Activated T-cell treated with anti-CD3 and anti-CD28 coated beads, Interleukin-2, amount 50 U/mL, for 72 hours (primary cell): ENCODE results near the gene LAMTOR2. TPM values are rescaled to one million over a fixed set of nuclear protein-coding genes. Genes with fewer than 3 reads are reported as not detected.

Experiments used
- ATAC-seq, 2 donors: fragments of 150-1000 bp; cut with Tn5 transposase; replicated peaks in 1 of 2; 2 replicates each; pipeline ENCODE4 v1.10.0; 2021; ENCODE audit warnings: moderate library complexity in 2 of 2, mild to moderate bottlenecking in 1 of 2
- DNase-seq, 2 donors: peaks; one replicate each; pipeline ENCODE4 v3.0.0; 2021 to 2022; ENCODE audit warnings: mixed read lengths in 1 of 2
- H3K27ac Mint-ChIP-seq: one replicate; pipeline ENCODE4 v1.8.0; 2022; ENCODE audit warnings: mild to moderate bottlenecking, moderate library complexity, mixed read lengths
- H3K27me3 Mint-ChIP-seq: one replicate; pipeline ENCODE4 v1.8.0; 2022; ENCODE audit warnings: low read depth, mixed read lengths
- H3K36me3 Mint-ChIP-seq, 2 donors: one replicate each; pipeline ENCODE4 v1.8.0; 2022; ENCODE audit warnings: mixed read lengths in 2 of 2, mild to moderate bottlenecking in 1 of 2; ENCODE audit not compliant: insufficient read depth in 2 of 2
- H3K4me1 Mint-ChIP-seq: one replicate; pipeline ENCODE4 v1.8.0; 2022; ENCODE audit warnings: low read depth, mixed read lengths
- H3K4me3 Mint-ChIP-seq, 2 donors: one replicate each; pipeline ENCODE4 v1.8.0; 2022; ENCODE audit warnings: mild to moderate bottlenecking in 2 of 2, mixed read lengths in 2 of 2, moderate library complexity in 2 of 2
- H3K9me3 Mint-ChIP-seq, 2 donors: one replicate each; pipeline ENCODE4 v1.8.0; 2022; ENCODE audit warnings: mixed read lengths in 2 of 2
- total RNA-seq, 2 donors: library from RNA; stranded (reverse); gene quantifications; one replicate each; pipeline ENCODE4 v1.2.3, GENCODE V29; 2022

The LAMTOR2 gene
- total RNA-seq, 2 donors from 2014 or later, result 58.7 to 61.8 TPM

DNA sequence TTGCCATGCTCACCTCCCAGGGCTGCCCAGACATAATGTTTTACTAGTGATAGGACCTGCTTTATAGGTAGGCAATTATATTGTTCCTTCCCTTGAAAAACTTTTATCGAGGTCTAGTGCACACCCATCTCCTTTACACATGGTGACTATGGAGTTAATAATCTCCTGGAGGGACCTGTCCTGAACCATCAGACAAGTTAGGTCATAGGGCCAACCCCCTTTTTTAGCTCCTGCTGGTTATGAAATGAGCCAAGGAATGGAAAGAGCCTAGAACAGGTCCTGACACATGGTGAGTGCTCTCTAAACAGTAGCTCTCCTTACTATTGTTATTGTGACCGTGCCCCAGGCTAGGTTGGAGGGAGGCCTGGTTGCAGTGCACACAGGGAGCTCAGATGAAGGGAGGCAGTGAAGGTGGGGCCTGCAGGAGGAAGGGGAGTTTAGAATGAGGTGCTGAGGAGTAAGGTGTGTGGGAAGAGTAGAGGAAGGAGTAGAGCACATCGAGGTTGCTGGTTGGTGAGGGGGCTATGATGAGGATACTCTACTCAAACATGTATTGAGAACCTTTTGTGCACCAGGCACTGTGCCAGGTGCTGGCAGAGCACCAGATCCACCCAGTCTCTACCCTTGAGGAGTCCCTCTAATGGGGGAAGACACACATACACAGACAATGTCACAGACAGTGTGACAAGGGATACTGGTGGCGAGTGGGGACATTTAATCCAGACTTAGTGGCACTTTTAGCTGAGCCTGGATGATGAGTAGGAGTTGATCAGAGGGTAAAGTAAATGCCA, 45.8 kb downstream of the LAMTOR2 start:
- H3K4me3 Mint-ChIP-seq, result peak overlapping the region in 1 of 2 donors; percentile 10
- peak in 1 of 2 donors; percentile 18 for DNase-seq
- no peaks in the 10 kb centered on the region for H3K9me3 Mint-ChIP-seq
- H3K27me3 Mint-ChIP-seq, result peaks cover 8% of the 10 kb centered on the region
- H3K27ac Mint-ChIP-seq, result no peak overlapping the region
- no peak for ATAC-seq
- peaks cover 90% of the 10 kb centered on the region for H3K4me1 Mint-ChIP-seq
- H3K36me3 Mint-ChIP-seq, result peaks cover 2 to 3% of the 10 kb centered on the region in 2 donors

DNA sequence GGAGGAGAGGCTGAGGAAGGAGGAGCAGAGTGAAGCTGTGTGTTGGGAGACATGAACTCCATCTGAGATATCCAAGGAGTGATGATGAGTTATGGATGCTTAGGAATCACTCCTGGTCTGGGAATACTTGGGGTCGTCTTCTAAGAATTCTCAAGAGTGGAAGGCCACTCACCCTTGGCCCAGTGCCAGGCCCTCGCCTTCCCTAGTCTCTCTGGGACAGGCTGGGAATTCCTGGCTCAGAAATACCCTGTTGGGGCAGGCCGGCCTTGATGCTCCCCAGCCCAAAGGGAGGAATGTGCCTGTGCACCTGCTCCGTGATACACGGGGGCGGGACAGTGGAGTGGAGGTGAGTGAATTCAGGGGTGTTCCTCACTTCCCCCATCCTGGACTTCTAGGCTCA, 47.3 kb downstream of the LAMTOR2 start:
- no peak for ATAC-seq
- H3K9me3 Mint-ChIP-seq, result no peaks in the 10 kb centered on the region
- H3K36me3 Mint-ChIP-seq, result peaks cover 1 to 3% of the 10 kb centered on the region in 2 donors
- no peak overlapping the region for H3K4me3 Mint-ChIP-seq
- peak overlapping the region; percentile 12 for H3K27ac Mint-ChIP-seq
- no peak for DNase-seq
- H3K27me3 Mint-ChIP-seq, result no peaks in the 10 kb centered on the region
- peaks cover 89% of the 10 kb centered on the region for H3K4me1 Mint-ChIP-seq

DNA sequence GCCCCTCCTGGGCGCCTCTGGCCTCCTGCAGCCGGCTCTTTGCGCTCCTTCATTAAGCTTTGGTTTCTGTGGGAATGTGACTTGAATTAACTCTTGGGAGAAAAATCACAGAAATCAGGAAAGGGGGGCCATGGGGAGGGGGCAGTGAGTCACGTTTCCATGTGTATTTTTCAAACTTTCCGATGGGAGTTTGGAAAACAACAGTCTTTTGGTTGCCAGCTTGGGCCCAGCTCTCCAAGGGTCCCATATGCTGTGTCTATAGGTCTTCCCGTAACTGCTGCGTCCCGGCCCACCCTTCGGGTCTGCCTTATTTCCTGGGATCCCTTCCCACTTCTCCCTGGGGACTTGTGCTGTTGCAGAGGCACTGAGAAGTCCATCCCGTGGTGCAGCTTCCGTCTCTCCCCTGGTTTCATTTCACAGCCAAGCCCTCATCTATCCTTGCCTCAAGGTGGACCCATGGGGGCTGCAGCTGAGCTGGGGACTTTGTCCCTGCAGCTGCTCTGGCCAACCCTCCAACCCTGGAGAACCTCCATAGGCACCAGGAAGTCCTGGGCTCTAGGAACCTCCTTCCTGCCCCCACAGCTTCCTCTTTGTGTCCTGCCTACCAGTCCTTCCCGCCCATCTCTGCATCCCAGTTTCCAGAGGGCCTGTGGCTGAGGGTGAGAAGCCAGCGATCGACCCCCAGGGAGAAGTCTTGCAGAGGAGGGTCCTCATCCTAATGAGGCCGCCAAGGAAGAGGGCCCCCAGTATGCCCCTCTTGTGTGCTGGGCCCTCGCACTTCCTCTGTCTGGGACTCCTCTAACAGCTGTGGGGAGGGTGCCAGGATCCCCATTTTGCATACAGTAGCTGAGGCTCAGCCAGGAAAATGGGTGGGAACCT, 48.3 kb downstream of the LAMTOR2 start:
- H3K4me1 Mint-ChIP-seq, result peaks cover 89% of the 10 kb centered on the region
- H3K9me3 Mint-ChIP-seq, result no peaks in the 10 kb centered on the region
- peaks cover 0 to 3% of the 10 kb centered on the region in 2 donors for H3K36me3 Mint-ChIP-seq
- DNase-seq (no peak), ATAC-seq (no peak)
- no peak overlapping the region for H3K4me3 Mint-ChIP-seq
- H3K27me3 Mint-ChIP-seq, result no peaks in the 10 kb centered on the region
- H3K27ac Mint-ChIP-seq, result no peak overlapping the region

DNA sequence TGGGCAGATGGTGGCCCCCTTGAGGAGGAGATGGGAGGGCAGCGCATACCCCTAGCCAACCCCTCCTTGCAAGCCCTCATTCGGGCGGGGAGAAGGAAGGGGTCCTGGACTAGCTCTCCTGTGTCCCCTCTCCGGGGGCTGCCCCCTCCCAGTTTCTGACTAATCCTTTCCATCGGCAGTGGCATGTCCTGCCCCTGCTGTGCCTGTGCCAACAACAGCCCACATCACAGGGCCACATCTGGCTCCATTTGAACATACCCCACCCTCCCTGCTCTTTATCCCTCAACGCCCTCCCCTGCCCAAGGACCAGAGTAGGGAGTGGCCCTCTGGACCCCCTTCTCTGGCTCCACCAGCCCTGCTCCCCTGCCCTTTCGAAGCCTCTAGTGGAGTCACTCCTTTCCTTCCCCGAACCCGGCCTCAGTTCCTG, 49.0 kb downstream of the LAMTOR2 start:
- Mint-ChIP-seq H3K27me3 (no peaks in the 10 kb centered on the region), H3K4me1 (peaks cover 89% of the 10 kb centered on the region), H3K27ac (peak overlapping the region; percentile 57), H3K36me3 (no peaks in the 10 kb centered on the region), H3K9me3 (no peaks in the 10 kb centered on the region), H3K4me3 (peak overlapping the region; percentile 19 to 69)
- DNase-seq (peak; percentile 51 to 58), ATAC-seq (peak in 1 of 2 donors; percentile 7)

DNA sequence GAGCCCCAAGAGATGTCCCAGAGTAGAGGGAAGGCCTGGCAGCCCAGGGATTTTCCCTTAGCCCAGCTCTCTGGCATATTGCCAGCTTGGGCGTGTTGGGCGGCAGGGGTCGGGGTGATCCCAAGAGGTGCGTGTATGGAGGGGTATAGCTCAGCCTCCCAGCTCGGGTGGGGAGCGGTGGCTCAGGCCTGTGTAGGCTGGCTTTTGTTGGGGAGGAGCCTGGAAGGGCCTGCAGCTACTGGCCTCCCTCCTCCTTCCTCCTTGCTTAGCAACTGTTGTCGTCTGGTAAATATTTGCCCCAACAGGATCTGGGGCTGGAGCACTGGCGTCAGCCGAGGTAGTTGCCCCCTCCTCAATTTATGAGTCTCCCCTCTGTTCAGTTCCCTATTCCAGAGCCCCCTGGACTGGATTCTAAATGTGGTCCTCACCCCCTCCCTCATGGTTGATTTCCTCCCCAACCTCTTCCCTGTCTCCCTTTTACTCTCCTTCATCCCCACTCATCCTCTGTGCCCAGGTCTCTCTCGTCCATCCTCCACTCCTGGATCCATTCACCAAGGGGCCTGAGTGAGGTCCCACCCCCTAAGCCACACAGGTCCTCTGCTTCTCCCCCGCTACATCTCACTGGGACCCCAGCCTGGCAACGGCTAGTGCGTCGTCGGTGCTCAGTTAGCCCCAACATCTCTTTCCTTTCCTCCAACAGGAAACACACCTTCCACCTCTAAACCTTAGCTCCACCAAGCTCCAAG, 49.7 kb downstream of the LAMTOR2 start:
- Mint-ChIP-seq H3K27me3 (no peaks in the 10 kb centered on the region), H3K9me3 (no peaks in the 10 kb centered on the region), H3K4me1 (peaks cover 90% of the 10 kb centered on the region), H3K4me3 (peak overlapping the region; percentile 19 to 69), H3K27ac (peak overlapping the region; percentile 57), H3K36me3 (no peaks in the 10 kb centered on the region)
- DNase-seq, result peak; percentile 51 to 64
- peak; percentile 10 to 39 for ATAC-seq

DNA sequence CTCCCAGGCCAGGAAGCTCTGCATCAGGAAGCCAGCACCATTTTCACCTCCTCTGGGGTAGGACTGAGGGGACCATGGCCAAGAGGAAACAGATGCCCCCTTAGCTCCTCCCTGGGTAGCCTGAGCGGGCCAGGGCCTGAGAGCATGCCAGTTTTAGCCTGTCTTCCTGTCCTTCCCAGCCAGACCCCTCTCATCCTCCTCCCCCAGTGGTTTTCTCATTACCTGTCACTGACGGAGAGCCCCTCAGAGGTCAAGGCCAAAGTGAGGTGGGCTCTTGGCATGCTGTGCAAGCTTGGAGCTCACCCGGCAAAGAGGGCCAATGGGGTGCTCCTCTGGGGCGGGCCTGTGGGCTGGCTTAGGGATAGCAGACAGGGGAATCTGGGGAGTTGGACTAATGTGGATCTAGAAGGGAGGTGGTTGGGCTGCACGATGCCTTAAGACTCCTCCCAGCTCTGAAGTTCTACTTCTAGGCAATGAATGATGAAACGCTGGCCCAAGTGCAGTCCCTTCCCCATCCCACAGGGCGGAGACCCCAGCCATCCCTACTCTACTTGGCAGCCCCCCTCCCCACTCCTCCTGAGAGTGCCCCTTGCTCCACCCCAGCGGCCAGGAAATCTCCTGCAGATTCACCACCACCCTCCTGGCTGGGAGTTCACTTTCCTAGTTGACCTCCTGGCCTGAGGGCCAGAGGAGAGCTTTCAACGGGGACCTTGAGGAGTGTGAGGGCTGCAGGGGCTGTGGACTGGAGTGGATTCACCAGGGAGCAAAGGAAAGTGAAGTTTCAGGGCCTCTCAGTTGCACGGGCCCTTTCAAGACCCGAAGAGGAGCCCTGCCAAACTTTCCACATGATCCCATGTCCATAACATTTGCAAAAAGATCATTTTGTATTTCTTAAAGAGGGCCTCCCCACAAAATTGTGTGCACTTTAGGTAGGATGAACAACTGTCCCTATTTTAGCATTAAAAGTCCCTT, 50.6 kb downstream of the LAMTOR2 start:
- ATAC-seq (no peak), DNase-seq (no peak)
- H3K4me1 Mint-ChIP-seq, result peaks cover 88% of the 10 kb centered on the region
- no peaks in the 10 kb centered on the region for H3K27me3 Mint-ChIP-seq
- H3K9me3 Mint-ChIP-seq, result no peaks in the 10 kb centered on the region
- peak overlapping the region; percentile 84 to 98 for H3K4me3 Mint-ChIP-seq
- H3K36me3 Mint-ChIP-seq, result no peaks in the 10 kb centered on the region
- peak overlapping the region; percentile 78 for H3K27ac Mint-ChIP-seq

DNA sequence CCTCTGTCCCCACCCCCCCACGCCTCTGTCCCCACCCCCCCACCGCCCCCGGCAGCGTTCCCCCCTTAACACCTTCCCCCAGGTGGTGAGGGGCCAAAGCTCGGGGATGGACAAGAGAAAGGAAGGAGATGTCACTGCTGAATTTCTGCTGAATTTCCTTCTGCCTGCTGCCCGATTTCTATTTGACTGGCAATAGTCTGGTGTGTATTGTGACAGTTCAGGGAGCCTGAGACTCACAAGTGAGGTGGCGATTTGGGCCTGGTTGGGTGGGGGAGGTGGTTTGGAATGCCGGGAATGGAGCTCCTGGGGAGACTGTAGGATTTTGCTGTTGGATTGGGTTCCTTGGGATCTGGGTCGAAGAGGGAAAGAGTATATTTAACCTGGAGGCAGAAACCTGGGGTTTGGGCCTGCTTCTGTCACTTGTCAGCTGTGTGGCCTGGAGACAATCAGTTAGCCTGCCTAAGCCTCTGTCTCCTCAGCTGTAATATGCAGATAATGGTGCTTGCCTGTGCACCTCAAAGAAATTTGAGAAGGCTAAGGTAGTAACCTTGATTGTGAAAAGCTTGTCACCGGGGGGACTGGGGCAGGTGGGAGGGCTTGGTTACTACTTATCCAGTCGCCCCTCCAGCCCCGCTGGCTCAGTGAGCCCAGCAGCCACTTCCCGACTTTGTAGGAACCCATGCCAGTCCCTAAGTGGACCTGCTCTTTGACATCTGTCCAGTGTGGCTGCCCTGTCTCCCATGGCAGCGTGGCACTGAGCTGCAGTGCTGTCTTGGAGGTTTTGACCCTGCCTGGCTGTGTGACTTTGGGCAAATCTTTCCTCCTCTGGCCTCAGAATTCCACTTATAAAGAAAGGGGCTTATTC, 52.3 kb downstream of the LAMTOR2 start:
- H3K4me3 Mint-ChIP-seq, result peak overlapping the region; percentile 84 to 98
- ATAC-seq, result peak; percentile 31 to 42

DNA sequence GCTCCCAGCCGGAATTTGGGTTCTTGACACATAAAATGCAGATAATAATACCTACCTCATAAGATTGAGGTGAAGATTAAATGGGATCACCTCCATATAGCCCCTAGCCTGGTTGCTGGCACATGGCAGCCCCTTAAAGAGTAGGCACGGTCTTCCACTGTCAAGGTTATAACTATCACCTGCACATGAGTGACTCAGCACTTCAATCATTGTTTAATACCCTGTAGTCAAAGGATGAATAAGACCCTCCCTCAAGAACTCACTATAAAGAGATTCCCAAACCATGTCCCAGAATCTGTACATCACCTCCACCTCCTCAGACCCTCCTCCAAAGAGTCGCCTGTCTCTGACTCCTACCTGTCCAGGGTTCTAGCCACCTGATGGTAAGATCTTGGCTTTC, 53.5 kb downstream of the LAMTOR2 start:
- H3K4me1 Mint-ChIP-seq, result peaks cover 63% of the 10 kb centered on the region
- no peak for DNase-seq
- H3K36me3 Mint-ChIP-seq, result no peaks in the 10 kb centered on the region
- peaks cover 13% of the 10 kb centered on the region for H3K27me3 Mint-ChIP-seq
- H3K4me3 Mint-ChIP-seq, result peak overlapping the region; percentile 84 to 98
- no peak for ATAC-seq
- H3K27ac Mint-ChIP-seq, result no peak overlapping the region
- no peaks in the 10 kb centered on the region for H3K9me3 Mint-ChIP-seq

More for the DNA sequence above, 52.3 kb downstream of the LAMTOR2 start:
- H3K27me3 Mint-ChIP-seq, result peaks cover 7% of the 10 kb centered on the region
- no peaks in the 10 kb centered on the region for H3K9me3 Mint-ChIP-seq
- H3K4me1 Mint-ChIP-seq, result peaks cover 71% of the 10 kb centered on the region
- DNase-seq, result no peak
- H3K27ac Mint-ChIP-seq, result peak overlapping the region; percentile 80
- H3K36me3 Mint-ChIP-seq, result no peaks in the 10 kb centered on the region

Other genes starting within 250 kb of the LAMTOR2 start
- gene GON4L, start 197.6 kb upstream of the LAMTOR2 start, total RNA-seq, result 10 to 100 TPM; 62.8 to 67.3 TPM
- gene SYT11, start 195.2 kb upstream of the LAMTOR2 start, total RNA-seq, result 10 to 100 TPM; 30.6 to 35.3 TPM
- 10 to 100 TPM; 31.7 to 33.8 TPM for gene RIT1, start 143.4 kb upstream of the LAMTOR2 start, total RNA-seq
- 10 to 100 TPM; 93.3 to 98.7 TPM for gene KHDC4, start 120.4 kb upstream of the LAMTOR2 start, total RNA-seq
- not detected for gene RXFP4, start 113.1 kb upstream of the LAMTOR2 start, total RNA-seq
- gene ARHGEF2, start 76.2 kb upstream of the LAMTOR2 start, total RNA-seq, result 100 to 1,000 TPM; 152 to 163 TPM
- 100 to 1,000 TPM; 193 to 234 TPM for gene SSR2, start 33.8 kb upstream of the LAMTOR2 start, total RNA-seq
- gene UBQLN4, start 984 bp upstream of the LAMTOR2 start, total RNA-seq, result 10 to 100 TPM; 31.4 to 42.6 TPM
- gene RAB25, start 6.4 kb downstream of the LAMTOR2 start, total RNA-seq, result under 1 TPM; 0.53 to 0.95 TPM
- under 1 TPM; 0.31 to 0.97 TPM for gene MEX3A, start 27.7 kb downstream of the LAMTOR2 start, total RNA-seq
- 100 to 1,000 TPM; 125 to 159 TPM for gene LMNA, start 59.9 kb downstream of the LAMTOR2 start, total RNA-seq
- gene SEMA4A, start 98.8 kb downstream of the LAMTOR2 start, total RNA-seq, result 10 to 100 TPM; 63.7 to 80.3 TPM
- 10 to 100 TPM; 52.3 to 71.0 TPM for gene SLC25A44, start 139.3 kb downstream of the LAMTOR2 start, total RNA-seq
- 100 to 1,000 TPM; 122 to 127 TPM for gene PMF1, start 158.2 kb downstream of the LAMTOR2 start, total RNA-seq
- 1 to 10 TPM; 6.8 to 7.4 TPM for gene BGLAP, start 187.4 kb downstream of the LAMTOR2 start, total RNA-seq
- 10 to 100 TPM in 1 of 2 donors, 1 to 10 TPM in 1; 9.6 to 10.4 TPM for gene PAQR6, start 193.3 kb downstream of the LAMTOR2 start, total RNA-seq
- 10 to 100 TPM; 77.0 to 79.7 TPM for gene SMG5, start 228.0 kb downstream of the LAMTOR2 start, total RNA-seq
- gene TMEM79, start 229.5 kb downstream of the LAMTOR2 start, total RNA-seq, result 10 to 100 TPM; 18.7 to 23.9 TPM
- 10 to 100 TPM; 14.9 to 19.0 TPM for gene GLMP, start 240.9 kb downstream of the LAMTOR2 start, total RNA-seq
- gene VHLL, start 244.5 kb downstream of the LAMTOR2 start, total RNA-seq, result under 1 TPM; 0.65 to 0.91 TPM